H9 (cell line): ENCODE results near the gene PLD3. TPM values are rescaled to one million over a fixed set of nuclear protein-coding genes. Genes with fewer than 3 reads are reported as not detected.
"Not testable (repeated sequence)": the region's sequence is repeated elsewhere in the genome, so short reads cannot be mapped to it uniquely, and the experiment has no call there.

Source experiments
- DNase-seq: peaks from one replicate; pipeline ENCODE4 v3.0.0-alpha.2; 2017
- H2AFZ ChIP-seq: one replicate; pipeline ENCODE4 v1.6.1; 2013; ENCODE audit warnings: mild to moderate bottlenecking, low read length, control low read depth, moderate library complexity
- H2AK5ac ChIP-seq: 2 replicates; pipeline ENCODE4 v1.6.1; 2013; ENCODE audit warnings: low read length, control low read depth, mixed read lengths; ENCODE audit not compliant: insufficient read length
- H2BK120ac ChIP-seq: one replicate; pipeline ENCODE4 v1.6.1; 2013; ENCODE audit warnings: low read depth, mild to moderate bottlenecking, low read length, control low read depth, inconsistent platforms; ENCODE audit not compliant: poor library complexity, severe bottlenecking
- H2BK12ac ChIP-seq: 2 replicates; pipeline ENCODE4 v1.6.1; 2013; ENCODE audit warnings: low read length, control low read depth, mixed read lengths, low read depth; ENCODE audit not compliant: insufficient read length
- H2BK15ac ChIP-seq: 2 replicates; pipeline ENCODE4 v1.6.1; 2013; ENCODE audit warnings: low read depth, low read length, control low read depth
- H2BK20ac ChIP-seq: one replicate; pipeline ENCODE4 v1.6.1; 2013; ENCODE audit warnings: low read depth, mild to moderate bottlenecking, low read length, control low read depth, inconsistent platforms; ENCODE audit not compliant: poor library complexity, severe bottlenecking
- H2BK5ac ChIP-seq: 2 replicates; pipeline ENCODE4 v1.6.1; 2013; ENCODE audit warnings: low read length, control low read depth, mixed read lengths; ENCODE audit not compliant: insufficient read length
- H3K14ac ChIP-seq: 2 replicates; pipeline ENCODE4 v1.6.1; 2013; ENCODE audit warnings: low read length, control low read depth; ENCODE audit not compliant: insufficient read depth
- H3K18ac ChIP-seq: 2 replicates; pipeline ENCODE4 v1.6.1; 2013; ENCODE audit warnings: low read depth, mild to moderate bottlenecking, mixed read lengths, low read length, control low read depth; ENCODE audit not compliant: insufficient read length
- H3K23ac ChIP-seq: 2 replicates; pipeline ENCODE4 v1.6.1; 2013; ENCODE audit warnings: low read length, control low read depth, mixed read lengths, low read depth; ENCODE audit not compliant: insufficient read length
- H3K23me2 ChIP-seq: 2 replicates; pipeline ENCODE4 v1.6.1; 2013; ENCODE audit warnings: low read depth, mild to moderate bottlenecking, mixed read lengths, low read length, control low read depth; ENCODE audit not compliant: insufficient read length, poor library complexity, severe bottlenecking
- H3K27ac ChIP-seq: 2 replicates; pipeline ENCODE4 v1.5.1; 2013; ENCODE audit warnings: low read length, control low read depth, mixed read lengths, low read depth; ENCODE audit not compliant: insufficient read length
- H3K27me3 ChIP-seq: 2 replicates; pipeline ENCODE4 v1.6.1; 2013; ENCODE audit warnings: low read length, control low read depth, inconsistent platforms; ENCODE audit not compliant: insufficient read depth
- H3K4ac ChIP-seq: 2 replicates; pipeline ENCODE4 v1.6.1; 2013; ENCODE audit warnings: low read depth, mild to moderate bottlenecking, control low read depth, inconsistent platforms, low read length, moderate library complexity
- H3K4me1 ChIP-seq: 2 replicates; pipeline ENCODE4 v1.6.1; 2013; ENCODE audit warnings: low read length, control low read depth, inconsistent platforms; ENCODE audit not compliant: insufficient read depth
- H3K4me2 ChIP-seq: 2 replicates; pipeline ENCODE4 v1.6.1; 2013; ENCODE audit warnings: low read length, control low read depth, mixed read lengths; ENCODE audit not compliant: insufficient read length, insufficient read depth
- H3K56ac ChIP-seq: 2 replicates; pipeline ENCODE4 v1.6.1; 2013; ENCODE audit warnings: low read depth, mild to moderate bottlenecking, mixed read lengths, low read length, control low read depth; ENCODE audit not compliant: insufficient read length
- H3K79me1 ChIP-seq: 2 replicates; pipeline ENCODE4 v1.6.1; 2013; ENCODE audit warnings: low read depth, mild to moderate bottlenecking, moderate library complexity, low read length, control low read depth, inconsistent platforms; ENCODE audit not compliant: insufficient read depth, poor library complexity, severe bottlenecking
- H3K79me2 ChIP-seq: 2 replicates; pipeline ENCODE4 v1.6.1; 2013; ENCODE audit warnings: low read length, control low read depth, inconsistent platforms; ENCODE audit not compliant: insufficient read depth
- H3K9ac ChIP-seq: 2 replicates; pipeline ENCODE4 v1.6.1; 2013; ENCODE audit warnings: low read length, control low read depth, mixed read lengths; ENCODE audit not compliant: insufficient read length; ENCODE audit errors: extremely low read depth
- H3K9me3 ChIP-seq: one replicate; pipeline ENCODE4 v1.6.1; 2013; ENCODE audit warnings: low read depth, low read length, inconsistent platforms; ENCODE audit not compliant: control insufficient read depth
- H3T11ph ChIP-seq: one replicate; pipeline ENCODE4 v1.6.1; 2013; ENCODE audit warnings: mild to moderate bottlenecking, low read length, control low read depth, inconsistent platforms
- H4K20me1 ChIP-seq: one replicate; pipeline ENCODE4 v1.6.1; 2013; ENCODE audit not compliant: control insufficient read depth, insufficient read length, insufficient read depth
- H4K5ac ChIP-seq: 2 replicates; pipeline ENCODE4 v1.6.1; 2013; ENCODE audit warnings: low read depth, mild to moderate bottlenecking, mixed read lengths, low read length, control low read depth; ENCODE audit not compliant: insufficient read length
- H4K8ac ChIP-seq: replicated peaks from 2 replicates; pipeline ENCODE4 v1.6.1; 2013; ENCODE audit warnings: low read length, control low read depth, mixed read lengths, low read depth; ENCODE audit not compliant: insufficient read length
- H4K91ac ChIP-seq: 2 replicates; pipeline ENCODE4 v1.6.1; 2013; ENCODE audit warnings: low read depth, mild to moderate bottlenecking, moderate library complexity, mixed read lengths, low read length, control low read depth; ENCODE audit not compliant: insufficient read length
- H3K27ac Mint-ChIP-seq, 3 experiments: 2 replicates in 2 of 3; 3 replicates in 1 of 3; pipeline ENCODE4 v1.8.0; 2020 to 2021; ENCODE audit warnings: mixed read lengths in 3 of 3, mild to moderate bottlenecking in 1 of 3, moderate library complexity in 1 of 3
- H3K27me3 Mint-ChIP-seq: 2 replicates; pipeline ENCODE4 v1.8.0; 2021; ENCODE audit warnings: low read depth, mild to moderate bottlenecking, moderate library complexity, mixed read lengths
- H3K36me3 Mint-ChIP-seq, 3 experiments: 2 replicates in 2 of 3; 3 replicates in 1 of 3; pipeline ENCODE4 v1.8.0; 2020 to 2021; ENCODE audit warnings: low read depth in 3 of 3, mixed read lengths in 3 of 3; ENCODE audit not compliant: insufficient read depth in 1 of 3
- H3K4me1 Mint-ChIP-seq, 2 experiments: 2 replicates each; pipeline ENCODE4 v1.8.0; 2020; ENCODE audit warnings: mixed read lengths in 2 of 2
- H3K4me3 Mint-ChIP-seq, 2 experiments: 2 replicates in 1 of 2; 3 replicates in 1 of 2; pipeline ENCODE4 v1.8.0; 2020 to 2021; ENCODE audit warnings: mild to moderate bottlenecking in 2 of 2, mixed read lengths in 2 of 2, moderate library complexity in 1 of 2
- H3K9me3 Mint-ChIP-seq, 2 experiments: 2 replicates in 1 of 2; 3 replicates in 1 of 2; pipeline ENCODE4 v1.8.0; 2020; ENCODE audit warnings: mild to moderate bottlenecking in 2 of 2, mixed read lengths in 2 of 2, moderate library complexity in 1 of 2
- WGBS: extraction: QIAGEN DNeasy Blood & Tissue Kit; methylation state at CpG from one replicate; pipeline ENCODE4 v1.1.7; 2013; ENCODE audit warnings: missing lambda C conversion rate, low lambda C conversion rate, mixed read lengths; ENCODE audit not compliant: insufficient read length; ENCODE audit errors: extremely low coverage; 5-methylcytosine and 5-hydroxymethylcytosine counted together
- total RNA-seq: library from RNA; stranded (reverse); gene quantifications from 2 replicates; pipeline ENCODE4 v1.2.1, GENCODE V29; 2021
- TF ChIP-seq, protein P1 (sequence below): fragments of 200-600 bp; sonication (generic); conservative IDR thresholded peaks from 3 replicates; pipeline ENCODE4 v1.8.0; 2021; ENCODE audit warnings: antibody characterized with exemption, mild to moderate bottlenecking

Gene PLD3
- total RNA-seq, 1 experiment from 2014 or later: 194 TPM

DNA sequence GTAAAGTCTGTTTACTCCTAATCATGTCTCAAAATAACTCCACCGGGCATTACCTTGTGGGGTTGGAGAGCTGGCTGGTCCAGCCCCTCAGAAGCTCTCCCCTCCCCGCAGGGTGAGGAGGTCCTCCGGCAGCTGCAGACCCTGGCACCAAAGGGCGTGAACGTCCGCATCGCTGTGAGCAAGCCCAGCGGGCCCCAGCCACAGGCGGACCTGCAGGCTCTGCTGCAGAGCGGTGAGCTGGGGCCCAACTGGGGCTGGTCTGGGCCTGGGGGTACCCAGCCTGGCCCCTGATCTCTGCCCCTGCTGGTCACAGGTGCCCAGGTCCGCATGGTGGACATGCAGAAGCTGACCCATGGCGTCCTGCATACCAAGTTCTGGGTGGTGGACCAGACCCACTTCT, 21.3 kb downstream of the PLD3 start:
- no peak overlapping the region for H4K91ac ChIP-seq
- no peak overlapping the region for H3K27ac Mint-ChIP-seq
- H3K36me3 Mint-ChIP-seq: peaks cover 25 to 64% (median 60%) of the 10 kb centered on the region in 3 experiments
- H4K5ac ChIP-seq: no peak overlapping the region
- no peak overlapping the region for H2BK15ac ChIP-seq
- H2BK12ac ChIP-seq: no peak overlapping the region
- no peak overlapping the region for H2BK120ac ChIP-seq
- no peaks in the 10 kb centered on the region; the same call in 1 of the 2 replicates for H3K27me3 Mint-ChIP-seq
- no peak overlapping the region for H3T11ph ChIP-seq
- H3K9ac ChIP-seq: no peak overlapping the region
- H3K14ac ChIP-seq: no peak overlapping the region
- no peak overlapping the region for H2BK5ac ChIP-seq
- no peaks in the 10 kb centered on the region for H4K20me1 ChIP-seq
- H3K4me1 ChIP-seq: no peaks in the 10 kb centered on the region
- H3K23me2 ChIP-seq: peaks cover 7% of the 10 kb centered on the region
- H3K27ac ChIP-seq: no peak overlapping the region
- H3K56ac ChIP-seq: no peak overlapping the region
- H3K9me3 Mint-ChIP-seq: no peaks in the 10 kb centered on the region
- H3K79me2 ChIP-seq: no peaks in the 10 kb centered on the region
- no peak overlapping the region for H3K4me2 ChIP-seq
- H3K18ac ChIP-seq: no peak overlapping the region
- no peak for DNase-seq
- no CpG with 5 or more reads among the region's 12 CpGs for WGBS
- no peak overlapping the region for H2AFZ ChIP-seq
- no peaks in the 10 kb centered on the region for H3K79me1 ChIP-seq
- H2BK20ac ChIP-seq: no peak overlapping the region
- H3K23ac ChIP-seq: no peak overlapping the region
- no peak overlapping the region for H3K4ac ChIP-seq
- H4K8ac ChIP-seq: no peak overlapping the region
- no peak overlapping the region for H3K4me3 Mint-ChIP-seq
- TF ChIP-seq, protein P1, sequence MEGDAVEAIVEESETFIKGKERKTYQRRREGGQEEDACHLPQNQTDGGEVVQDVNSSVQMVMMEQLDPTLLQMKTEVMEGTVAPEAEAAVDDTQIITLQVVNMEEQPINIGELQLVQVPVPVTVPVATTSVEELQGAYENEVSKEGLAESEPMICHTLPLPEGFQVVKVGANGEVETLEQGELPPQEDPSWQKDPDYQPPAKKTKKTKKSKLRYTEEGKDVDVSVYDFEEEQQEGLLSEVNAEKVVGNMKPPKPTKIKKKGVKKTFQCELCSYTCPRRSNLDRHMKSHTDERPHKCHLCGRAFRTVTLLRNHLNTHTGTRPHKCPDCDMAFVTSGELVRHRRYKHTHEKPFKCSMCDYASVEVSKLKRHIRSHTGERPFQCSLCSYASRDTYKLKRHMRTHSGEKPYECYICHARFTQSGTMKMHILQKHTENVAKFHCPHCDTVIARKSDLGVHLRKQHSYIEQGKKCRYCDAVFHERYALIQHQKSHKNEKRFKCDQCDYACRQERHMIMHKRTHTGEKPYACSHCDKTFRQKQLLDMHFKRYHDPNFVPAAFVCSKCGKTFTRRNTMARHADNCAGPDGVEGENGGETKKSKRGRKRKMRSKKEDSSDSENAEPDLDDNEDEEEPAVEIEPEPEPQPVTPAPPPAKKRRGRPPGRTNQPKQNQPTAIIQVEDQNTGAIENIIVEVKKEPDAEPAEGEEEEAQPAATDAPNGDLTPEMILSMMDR: no peak
- peaks cover 18 to 25% of the 10 kb centered on the region in 2 experiments for H3K4me1 Mint-ChIP-seq
- H3K27me3 ChIP-seq: no peaks in the 10 kb centered on the region
- H2AK5ac ChIP-seq: no peak overlapping the region
- H3K9me3 ChIP-seq: no peaks in the 10 kb centered on the region

DNA sequence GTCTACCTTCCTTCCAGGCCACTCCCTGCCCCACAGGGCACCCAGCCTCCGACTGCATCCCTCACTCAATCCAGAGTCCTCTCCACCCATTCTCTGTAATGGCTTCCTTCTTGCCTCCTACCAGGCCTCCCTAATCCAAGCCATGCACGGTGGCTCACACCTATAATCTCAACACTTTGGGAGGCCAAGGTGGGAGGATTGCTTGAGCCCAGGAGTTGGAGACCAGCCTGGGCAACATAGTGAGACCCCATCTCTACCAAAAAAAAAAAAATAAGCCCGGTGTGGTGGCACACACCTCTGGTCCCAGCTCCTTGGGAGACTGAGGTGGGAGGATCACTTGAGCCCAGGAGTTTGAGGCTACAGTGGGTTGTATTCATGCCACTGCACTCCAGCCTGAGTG, 21.8 kb downstream of the PLD3 start:
- H3K4me1 Mint-ChIP-seq: peaks cover 14 to 20% of the 10 kb centered on the region in 2 experiments
- H2BK120ac ChIP-seq, H3K56ac ChIP-seq, H2AFZ ChIP-seq, H2BK5ac ChIP-seq, H2AK5ac ChIP-seq, H3K27ac ChIP-seq, H3K23me2 ChIP-seq, H3K27ac Mint-ChIP-seq, H3K4me1 ChIP-seq, H3K23ac ChIP-seq, H2BK20ac ChIP-seq, H3K9me3 Mint-ChIP-seq, H4K8ac ChIP-seq, H4K91ac ChIP-seq, DNase-seq, H3K79me2 ChIP-seq, H4K20me1 ChIP-seq, H3K14ac ChIP-seq, H3K27me3 Mint-ChIP-seq, H3K9ac ChIP-seq, H3K4ac ChIP-seq, H2BK12ac ChIP-seq, H3K79me1 ChIP-seq, H3K18ac ChIP-seq, H4K5ac ChIP-seq, H3T11ph ChIP-seq, H3K9me3 ChIP-seq, H3K4me2 ChIP-seq, H3K4me3 Mint-ChIP-seq, H2BK15ac ChIP-seq, H3K27me3 ChIP-seq: not testable (repeated sequence)
- WGBS: no CpG with 5 or more reads among the region's 3 CpGs
- H3K36me3 Mint-ChIP-seq: peaks cover 27 to 69% (median 65%) of the 10 kb centered on the region in 3 experiments
